NCI-H146 (cell line): ENCODE data around the gene CAV3.

ENCODE experiments used
- DNase-seq: peaks from one replicate; lab custom pipeline; 2025; lab: John Stamatoyannopoulos, UW

The CAV3 gene

GRCh38 chr3:8736436-8736835, 2.8 kb downstream of the CAV3 start:
- DNase-seq, result no peak

DNA sequence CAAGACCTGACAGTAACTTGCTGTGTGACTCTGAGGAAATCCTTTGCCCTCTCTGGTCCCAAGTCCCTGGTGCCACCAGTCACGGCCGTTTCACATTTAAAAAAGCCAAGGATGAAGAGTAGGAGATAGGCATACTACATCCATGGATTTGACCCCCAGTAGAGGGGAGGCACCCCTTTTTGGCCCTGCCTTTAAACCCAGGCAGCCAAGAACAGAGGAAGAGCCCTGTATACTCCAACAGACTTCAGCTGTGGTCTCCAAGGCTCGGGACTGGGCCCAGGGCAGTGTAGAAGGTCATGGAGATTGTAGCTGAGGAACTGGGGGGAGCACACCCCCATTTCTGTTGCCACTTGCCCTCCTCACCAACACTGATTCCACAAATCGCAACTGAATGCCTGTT, 3.7 kb downstream of the CAV3 start:
- DNase-seq, result no peak

GRCh38 chr3:8737823-8738222, 4.2 kb downstream of the CAV3 start:
- no peak for DNase-seq

DNA sequence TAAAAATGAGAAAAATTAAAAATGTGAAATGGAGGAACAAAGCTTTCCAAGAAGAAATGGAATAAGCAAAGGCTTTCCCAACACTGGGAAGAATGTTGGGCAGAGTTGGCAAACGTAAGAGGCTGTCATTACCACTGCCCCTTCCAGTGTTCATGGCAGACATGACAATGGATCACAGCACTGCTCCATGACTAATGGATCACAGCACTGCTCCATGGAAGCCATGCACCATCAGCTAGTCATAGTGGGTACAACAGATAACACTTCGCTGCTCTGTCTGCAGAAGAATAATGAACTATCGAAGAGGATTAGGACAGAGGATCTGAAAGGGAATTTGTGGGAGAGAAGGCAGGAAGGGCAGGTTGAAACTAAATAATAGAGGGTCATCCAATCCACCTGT, 5.0 kb downstream of the CAV3 start:
- no peak for DNase-seq

GRCh38 chr3:8739757-8740504, 6.3 kb downstream of the CAV3 start:
- DNase-seq, result no peak

DNA sequence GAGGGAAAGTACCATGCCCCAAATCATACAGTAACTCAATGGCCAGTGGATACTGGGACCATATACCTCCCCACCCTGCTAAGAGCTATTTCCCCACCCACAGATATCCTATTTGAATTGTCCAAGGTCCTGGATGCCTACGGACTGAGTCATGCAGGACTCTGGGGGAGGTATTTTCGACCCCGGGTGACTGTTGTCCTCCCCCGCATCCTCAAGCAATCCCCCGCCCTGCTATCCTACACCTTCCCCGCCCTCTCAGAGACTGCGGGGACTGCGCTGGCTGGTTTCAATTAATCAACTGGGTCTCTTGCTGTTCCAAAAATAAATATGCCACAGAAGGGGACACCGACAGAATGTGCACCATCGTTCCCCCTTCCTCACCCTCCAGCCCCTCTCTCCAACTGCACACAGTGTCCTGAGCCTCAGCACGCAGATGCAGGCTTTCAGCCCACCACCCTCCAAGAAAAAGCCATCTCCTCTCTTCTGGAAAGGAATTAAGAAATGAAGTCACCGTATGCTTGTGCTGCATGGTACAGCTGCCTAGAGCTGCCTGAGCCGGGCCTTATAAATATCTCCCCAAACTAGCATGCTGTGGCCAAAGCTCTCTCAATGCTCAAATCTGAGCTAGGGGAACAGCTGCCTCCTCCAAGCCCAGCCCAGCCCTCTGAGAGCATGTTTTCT, 8.1 kb downstream of the CAV3 start:
- DNase-seq, result no peak

DNA sequence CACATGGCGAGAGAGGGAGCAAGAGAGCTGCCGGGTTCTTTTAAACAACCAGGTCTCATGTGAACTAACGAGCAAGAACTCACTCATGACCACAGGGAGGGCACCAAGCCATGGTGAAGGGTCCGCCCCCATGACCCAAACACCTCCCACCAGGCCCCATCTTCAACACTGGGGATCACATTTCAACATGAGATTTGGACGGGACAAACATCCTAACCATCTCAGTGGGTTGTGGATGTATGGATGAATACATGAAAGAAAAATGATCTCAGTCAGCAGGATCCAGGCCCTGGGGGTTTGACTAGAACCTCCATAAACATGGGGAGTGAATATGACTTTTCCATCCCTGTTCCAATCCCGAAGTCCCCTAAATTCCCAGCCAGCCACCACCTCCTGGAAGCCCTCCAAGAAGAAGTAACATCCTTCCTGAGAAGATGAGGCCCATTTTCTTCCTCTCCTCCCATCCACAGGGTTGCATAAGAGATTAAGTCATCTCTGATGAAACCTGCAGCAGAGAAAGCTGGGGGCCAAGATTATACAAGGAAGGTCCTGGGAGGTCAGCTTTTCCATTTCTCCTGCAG, 9.5 kb downstream of the CAV3 start:
- DNase-seq, result no peak

DNA sequence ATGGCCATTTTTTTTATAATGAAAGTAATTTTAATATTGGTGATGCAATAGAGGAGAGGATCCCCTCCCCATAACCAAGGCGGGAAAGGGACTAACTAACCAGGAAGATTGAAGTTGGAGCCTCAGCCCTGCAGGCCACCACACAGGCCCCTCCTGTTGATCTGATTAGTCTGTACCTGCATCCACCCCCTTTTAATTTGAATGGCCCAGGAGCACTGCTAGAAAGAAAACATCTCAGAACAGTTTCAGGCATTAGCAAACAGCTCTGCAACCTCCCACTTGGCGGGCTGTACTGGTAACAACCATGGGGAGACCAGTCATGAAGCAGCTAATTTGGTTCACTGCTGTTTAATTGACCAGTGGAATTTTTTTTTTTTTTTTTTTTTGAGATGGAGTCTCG, 10.3 kb downstream of the CAV3 start:
- no peak for DNase-seq

DNA sequence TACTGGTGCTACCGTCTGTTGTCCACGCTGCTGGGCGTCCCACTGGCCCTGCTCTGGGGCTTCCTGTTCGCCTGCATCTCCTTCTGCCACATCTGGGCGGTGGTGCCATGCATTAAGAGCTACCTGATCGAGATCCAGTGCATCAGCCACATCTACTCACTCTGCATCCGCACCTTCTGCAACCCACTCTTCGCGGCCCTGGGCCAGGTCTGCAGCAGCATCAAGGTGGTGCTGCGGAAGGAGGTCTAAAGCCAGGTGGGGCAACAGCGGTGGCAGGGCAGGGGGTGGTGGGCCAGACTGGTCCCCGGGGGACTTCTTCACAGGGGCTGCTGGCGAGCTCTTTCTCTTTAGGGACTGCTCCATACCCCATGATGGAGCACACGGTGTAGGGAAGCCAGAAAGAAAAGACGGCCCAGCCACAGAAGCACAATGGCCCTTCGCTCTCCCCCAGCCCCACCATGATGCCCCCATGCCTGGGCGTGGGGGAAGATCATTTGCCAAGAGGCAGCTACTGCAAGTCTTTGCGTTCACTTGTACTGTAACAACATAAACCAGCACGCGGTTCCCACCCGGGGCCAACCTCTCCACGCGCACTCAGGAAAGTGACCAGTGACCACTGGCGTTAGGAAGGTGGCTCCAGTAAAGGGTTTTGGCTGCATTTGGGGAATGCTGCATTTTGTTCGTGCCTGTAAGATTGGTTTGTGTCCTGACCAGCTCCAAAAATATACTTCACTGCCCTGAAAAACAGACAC, 12.2 kb downstream of the CAV3 start:
- no peak for DNase-seq

DNA sequence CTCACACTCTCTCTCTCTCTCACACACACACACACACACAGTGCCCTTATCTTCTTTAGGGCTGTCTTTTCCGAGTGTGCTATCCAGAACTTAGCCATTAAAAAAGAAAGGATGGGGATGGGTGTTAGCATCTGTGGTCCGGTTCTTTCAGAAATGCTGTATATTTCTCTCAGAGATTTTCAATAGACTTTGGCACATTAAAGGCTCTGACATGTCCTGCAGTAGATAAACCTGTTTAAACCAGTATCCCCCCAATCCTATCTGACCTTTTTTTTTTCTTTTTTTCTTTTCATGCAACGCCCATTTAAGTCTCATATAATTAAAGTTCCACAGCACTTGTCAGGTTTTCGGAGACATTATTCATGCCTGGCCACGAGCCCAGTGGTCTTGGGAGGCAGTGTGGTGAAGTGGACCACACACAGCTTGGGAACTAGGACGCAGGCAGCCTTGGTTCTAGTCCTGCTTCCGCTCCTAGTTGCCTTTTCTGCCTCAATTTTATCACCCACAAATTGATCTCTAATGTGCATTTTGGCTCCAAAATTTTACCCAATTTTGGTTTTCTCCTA, 13.3 kb downstream of the CAV3 start:
- DNase-seq, result no peak

DNA sequence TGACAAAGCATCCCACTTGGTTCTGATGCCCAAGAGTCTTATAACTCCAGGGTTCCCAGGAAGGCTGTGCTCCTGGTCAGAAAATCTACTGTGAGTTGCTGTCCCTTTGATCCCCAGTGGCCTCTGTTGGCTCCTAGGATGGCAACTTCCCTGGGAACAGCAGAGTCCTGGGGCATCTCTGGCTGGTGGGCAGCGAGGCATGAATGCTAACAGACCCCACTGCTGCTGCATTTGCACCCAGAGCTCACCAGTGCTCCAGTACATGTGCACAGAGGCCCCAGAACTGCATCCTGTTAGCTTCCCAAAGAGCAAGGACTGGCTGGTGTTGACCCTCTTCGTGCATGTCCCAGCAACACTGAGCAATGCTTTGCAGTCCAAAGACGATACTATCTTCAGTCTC, 15.7 kb downstream of the CAV3 start:
- no peak for DNase-seq

DNA sequence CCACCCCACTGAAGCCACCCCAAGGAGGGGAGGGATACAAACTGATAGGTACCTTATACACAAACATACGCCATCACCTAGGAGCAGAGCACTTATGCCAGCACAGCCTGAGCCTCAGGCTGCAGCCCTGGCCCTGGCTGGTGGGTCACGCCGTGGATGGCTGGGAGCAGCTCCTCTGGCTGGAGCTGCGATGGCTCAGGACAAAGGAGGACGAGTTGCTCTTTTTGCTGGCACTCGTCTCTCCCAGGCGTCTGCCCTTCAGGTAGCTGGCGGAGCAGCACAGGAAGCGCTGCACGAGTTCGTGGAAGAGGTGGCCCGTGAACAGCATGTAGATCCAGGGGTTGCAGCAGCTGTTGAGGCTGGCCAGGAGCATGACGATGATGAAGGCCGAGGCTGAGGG, 19.2 kb downstream of the CAV3 start:
- DNase-seq, result no peak

DNA sequence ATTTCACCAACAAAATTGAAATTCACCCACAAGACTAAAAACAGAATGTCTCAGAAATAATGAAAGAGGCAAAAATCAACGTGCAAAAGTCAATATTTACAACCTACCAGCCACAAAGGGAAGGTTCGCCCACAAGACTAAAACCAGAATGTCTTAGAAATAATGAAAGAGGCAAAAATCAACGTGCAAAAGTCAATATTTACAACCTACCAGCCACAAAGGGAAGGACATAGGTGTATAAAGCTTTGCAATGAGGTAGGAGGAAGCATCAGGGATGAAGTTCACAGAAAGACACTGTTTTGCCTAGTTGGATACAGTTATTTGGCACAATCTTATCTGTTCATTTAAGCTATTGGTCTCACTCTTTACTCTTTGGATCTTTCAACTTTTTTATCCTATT, 21.5 kb downstream of the CAV3 start:
- DNase-seq, result no peak

DNA sequence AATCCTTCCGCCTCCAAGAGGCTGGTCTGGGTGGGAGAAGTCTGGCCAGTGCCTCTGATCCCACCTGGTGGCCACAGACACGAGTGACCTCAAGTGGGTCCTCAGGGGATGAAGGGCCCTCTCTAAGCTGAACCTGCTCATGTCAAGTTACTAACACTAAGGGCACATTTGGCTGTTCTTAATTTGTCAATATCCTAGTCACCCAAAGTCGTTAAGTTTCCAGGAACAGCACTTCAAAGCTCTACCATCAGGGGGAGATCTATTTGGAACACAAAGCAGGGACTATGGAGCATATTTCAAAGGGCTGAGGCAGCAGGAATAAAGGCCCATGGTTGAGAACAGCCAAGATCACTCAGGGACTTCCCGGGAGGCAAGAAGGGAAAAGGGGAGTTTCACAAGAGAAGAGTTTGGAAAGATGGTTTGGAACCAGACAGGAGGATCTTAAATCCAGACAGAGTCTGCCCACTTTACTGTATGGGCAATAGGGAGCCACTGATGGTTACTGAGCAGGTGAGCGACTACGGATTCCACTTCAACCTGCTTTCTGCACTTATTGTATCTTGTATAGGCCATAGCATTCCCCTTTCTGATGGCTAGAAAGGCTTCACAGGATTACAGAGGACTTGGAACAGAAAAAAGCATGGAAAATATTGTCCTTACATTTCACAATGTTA, 22.1 kb downstream of the CAV3 start:
- no peak for DNase-seq

DNA sequence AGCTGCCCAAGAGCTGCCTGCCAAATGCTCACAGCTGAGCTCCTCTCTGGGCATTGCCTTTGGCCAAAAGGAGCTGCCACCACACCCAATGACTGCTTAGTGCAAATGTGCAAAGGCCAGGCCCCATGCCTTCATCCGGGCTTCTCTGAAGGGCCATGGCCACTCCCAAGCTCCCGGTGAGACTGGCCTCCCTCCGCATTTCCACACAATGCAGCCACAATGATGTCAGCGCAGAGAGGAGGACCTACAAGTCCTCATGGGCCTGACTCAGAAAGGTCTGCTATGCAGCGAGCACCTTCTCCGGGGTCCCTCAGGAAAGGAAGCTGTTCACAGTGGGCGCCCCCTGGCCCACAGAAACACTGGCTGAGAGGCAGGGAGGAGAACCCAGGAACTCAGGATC, 23.1 kb downstream of the CAV3 start:
- DNase-seq, result no peak

DNA sequence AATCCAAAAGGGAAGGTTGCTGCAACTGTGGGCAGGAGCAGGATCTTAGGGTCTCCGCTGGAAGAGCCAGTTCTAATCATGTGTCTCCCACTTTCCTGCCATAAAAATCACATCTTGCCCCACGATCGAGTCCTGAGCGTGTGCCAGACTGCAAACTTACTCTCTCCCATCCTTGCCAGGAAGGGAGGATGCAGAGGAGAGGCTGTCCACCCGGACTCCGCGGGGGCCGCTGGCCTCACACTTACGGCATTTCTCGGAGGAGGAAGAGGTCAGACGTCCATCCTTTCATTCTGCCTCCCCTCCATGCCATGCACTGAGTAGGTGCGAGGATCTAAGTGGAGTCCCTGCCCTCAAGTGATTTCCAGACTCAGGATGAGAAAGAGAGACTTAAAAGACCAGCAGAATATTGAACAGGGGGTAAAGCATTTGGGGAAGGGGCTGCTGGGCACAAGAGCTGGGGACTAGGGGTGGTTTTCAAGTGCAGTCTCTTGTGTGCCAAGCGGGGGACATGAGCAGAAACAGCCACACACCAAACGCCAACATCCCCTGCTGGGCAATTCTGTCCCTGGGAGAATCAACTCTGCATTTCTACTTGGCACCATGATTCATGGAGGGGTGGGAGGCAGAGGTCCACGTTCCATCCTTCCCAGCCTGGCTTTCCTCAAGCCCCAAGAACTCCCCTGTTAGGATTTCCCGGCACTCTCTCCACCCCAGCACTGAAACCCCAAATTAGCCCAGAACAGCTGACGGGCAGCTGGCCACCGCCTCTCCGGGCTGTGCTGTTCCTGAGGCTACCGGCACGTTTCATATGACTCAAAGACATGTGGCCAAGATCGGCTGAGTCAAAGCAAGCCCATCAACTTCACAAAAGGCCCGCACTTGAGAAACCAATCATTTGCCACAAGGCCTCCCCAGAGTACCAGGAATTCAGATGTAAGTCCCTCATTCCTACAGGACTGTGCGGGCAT, 24.2 kb downstream of the CAV3 start:
- DNase-seq, result no peak

GRCh38 chr3:8759038-8759707, 25.6 kb downstream of the CAV3 start:
- DNase-seq, result no peak

- DNase-seq, result no peak
Measured at GRCh38 chr3:8760091-8760490, 26.5 kb downstream of the CAV3 start.

GRCh38 chr3:8760506-8760905, 26.9 kb downstream of the CAV3 start:
- DNase-seq, result no peak

GRCh38 chr3:8761866-8762265, 28.3 kb downstream of the CAV3 start:
- DNase-seq, result no peak
